ENCODE measurements around the gene CADPS. TPM values are rescaled to one million over a fixed set of nuclear protein-coding genes. Genes with fewer than 3 reads are reported as not detected.

CADPS gene
- total and polyA plus RNA-seq, 2 of the 4 experiments (the other 2 are of a cell fraction) = not detected

DNA sequence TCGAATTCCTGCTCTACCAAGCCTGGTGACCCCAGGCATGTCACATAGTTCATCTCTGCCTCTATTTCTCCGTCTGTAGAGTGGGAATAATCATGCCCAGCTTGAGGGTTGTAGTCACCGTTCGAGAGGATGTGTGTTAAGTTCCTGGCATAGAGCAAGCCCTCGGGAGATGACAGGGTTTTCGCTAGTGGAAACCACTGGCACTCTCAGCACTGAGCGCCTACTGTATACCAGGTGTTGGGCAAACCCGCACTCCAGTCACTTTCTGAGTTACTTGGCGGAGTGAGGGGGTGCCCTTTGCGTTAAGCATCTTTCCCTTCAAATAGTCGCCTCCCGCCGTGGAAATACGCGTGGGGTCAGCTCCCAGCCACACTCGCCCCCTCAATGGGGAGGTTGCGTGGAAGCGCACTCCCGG, 506.9 kb downstream of the CADPS start:
- intact Hi-C loops (cut with micrococcal nuclease) = no loop called here
- dilution Hi-C loops (cut with HindIII; ENCODE audit: low sequenced_read_pairs, unreplicated experiment) = no loop called here
- H2BK15ac ChIP-seq (ENCODE audit: low read depth, low read length) = no peak overlapping the region
- H3K9me1 ChIP-seq (ENCODE audit: insufficient read depth, low read length) = no peaks in the 10 kb centered on the region
- POLR2A ChIA-PET (ENCODE audit: unreplicated experiment) = no interaction called here
- H3K4me1 ChIP-seq (ENCODE audit: control insufficient read depth, insufficient read depth, low read length) = no peaks in the 10 kb centered on the region
- H2BK5ac ChIP-seq (ENCODE audit: low read depth, low read length, poor library complexity, severe bottlenecking) = no peak overlapping the region
- no TSS peak for BruUV-seq (replicated peaks)
- ATAC-seq (ENCODE audit: low read depth) (no peak), DNase-seq (no peak)
- no peak overlapping the region for H2AK9ac ChIP-seq (replicated peaks; ENCODE audit: low read depth, low read length, poor library complexity)
- H3K4ac ChIP-seq (ENCODE audit: low read depth, low read length) = no peak overlapping the region
- H4K8ac ChIP-seq (ENCODE audit: low read depth in 2 of 2, low read length in 2 of 2) = no peak overlapping the region
- H4K20me1 ChIP-seq (ENCODE audit: insufficient read depth, low read length) = no peaks in the 10 kb centered on the region; the same call in 1 of the 2 replicates
- H3K23ac ChIP-seq (ENCODE audit: low read depth, low read length) = no peak overlapping the region
- CTCF ChIA-PET = interaction anchor here (0.8 kb wide), 1 partner anchor 33 kb away, joined by 3 read pairs; no protein-coding TSS in a partner anchor
- H3K9me3 ChIP-seq (ENCODE audit: control insufficient read depth, insufficient read depth, low read length) = peaks cover 5% of the 10 kb centered on the region; the same call in 1 of the 2 replicates
- no peak overlapping the region for H3K27ac ChIP-seq (ENCODE audit: insufficient read depth, low read length)
- peak overlapping the region; percentile 41 for H2AFZ ChIP-seq (replicated peaks; ENCODE audit: low read length, poor library complexity)
- H2BK20ac ChIP-seq (ENCODE audit: low read depth, low read length) = no peak overlapping the region
- H3K79me1 ChIP-seq (ENCODE audit: low read depth in 1 of 2, low read length in 2 of 2) = no peaks in the 10 kb centered on the region
- no peak overlapping the region for H3K9ac ChIP-seq (ENCODE audit: low read depth, low read length)
- no peak overlapping the region for H2BK120ac ChIP-seq (ENCODE audit: low read depth, low read length)
- 0% methylated on average over 1 of the region's 19 CpGs; no CpG with 5 or more reads in 1 of the 2 experiments for WGBS, 2 experiments (ENCODE audit: extremely low coverage in 2 of 2, insufficient read length in 1 of 2)
- peaks cover 76% of the 10 kb centered on the region for H3K27me3 ChIP-seq (ENCODE audit: control insufficient read depth, insufficient read depth, low read length)
- no peak overlapping the region for H3K4me3 ChIP-seq (ENCODE audit: insufficient read depth, low read depth, low read length)
- H4K5ac ChIP-seq (ENCODE audit: low read depth, low read length) = no peak overlapping the region
- H4K91ac ChIP-seq (ENCODE audit: insufficient read depth, low read depth, low read length) = no peak overlapping the region
- in situ Hi-C loops (cut with MboI; ENCODE audit: low sequenced_read_pairs) = no loop called here
- H3K14ac ChIP-seq (replicated peaks; ENCODE audit: low read depth, low read length) = no peak overlapping the region
- H3K18ac ChIP-seq (ENCODE audit: low read depth, low read length) = no peak overlapping the region
- H3K56ac ChIP-seq (ENCODE audit: extremely low read depth, insufficient read depth, low read length) = no peak overlapping the region
- H3K4me2 ChIP-seq (ENCODE audit: low read depth, low read length) = no peak overlapping the region
- no peak overlapping the region for H2AK5ac ChIP-seq (ENCODE audit: low read depth, low read length)
- H3K36me3 ChIP-seq (ENCODE audit: control insufficient read depth, insufficient read depth, low read length) = no peaks in the 10 kb centered on the region
- TF ChIP-seq SMC3 (IDR thresholded peaks at IDR 0.05; ENCODE audit: low read depth, low read length) = no peak
- no peak for TF ChIP-seq MXI1 (IDR thresholded peaks at IDR 0.05; ENCODE audit: borderline replicate concordance, low read depth, low read length)
- TF ChIP-seq RCOR1 (IDR thresholded peaks at IDR 0.05; ENCODE audit: insufficient replicate concordance, low read length) = no peak
- no peak for TF ChIP-seq POLR2A (IDR thresholded peaks at IDR 0.05; ENCODE audit: low read depth, low read length)
- TF ChIP-seq FOS (IDR thresholded peaks at IDR 0.05; ENCODE audit: low read depth, low read length) = no peak
- no peak for TF ChIP-seq CEBPB (IDR thresholded peaks at IDR 0.05; ENCODE audit: low read depth, low read length)
- no peak for TF ChIP-seq RFX5 (IDR thresholded peaks at IDR 0.05; ENCODE audit: low read depth, low read length)
- TF ChIP-seq, protein P1, sequence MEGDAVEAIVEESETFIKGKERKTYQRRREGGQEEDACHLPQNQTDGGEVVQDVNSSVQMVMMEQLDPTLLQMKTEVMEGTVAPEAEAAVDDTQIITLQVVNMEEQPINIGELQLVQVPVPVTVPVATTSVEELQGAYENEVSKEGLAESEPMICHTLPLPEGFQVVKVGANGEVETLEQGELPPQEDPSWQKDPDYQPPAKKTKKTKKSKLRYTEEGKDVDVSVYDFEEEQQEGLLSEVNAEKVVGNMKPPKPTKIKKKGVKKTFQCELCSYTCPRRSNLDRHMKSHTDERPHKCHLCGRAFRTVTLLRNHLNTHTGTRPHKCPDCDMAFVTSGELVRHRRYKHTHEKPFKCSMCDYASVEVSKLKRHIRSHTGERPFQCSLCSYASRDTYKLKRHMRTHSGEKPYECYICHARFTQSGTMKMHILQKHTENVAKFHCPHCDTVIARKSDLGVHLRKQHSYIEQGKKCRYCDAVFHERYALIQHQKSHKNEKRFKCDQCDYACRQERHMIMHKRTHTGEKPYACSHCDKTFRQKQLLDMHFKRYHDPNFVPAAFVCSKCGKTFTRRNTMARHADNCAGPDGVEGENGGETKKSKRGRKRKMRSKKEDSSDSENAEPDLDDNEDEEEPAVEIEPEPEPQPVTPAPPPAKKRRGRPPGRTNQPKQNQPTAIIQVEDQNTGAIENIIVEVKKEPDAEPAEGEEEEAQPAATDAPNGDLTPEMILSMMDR (conservative IDR thresholded peaks at IDR 0.05; ENCODE audit: low read depth, low read length) = no peak
- TF ChIP-seq, protein P2, sequence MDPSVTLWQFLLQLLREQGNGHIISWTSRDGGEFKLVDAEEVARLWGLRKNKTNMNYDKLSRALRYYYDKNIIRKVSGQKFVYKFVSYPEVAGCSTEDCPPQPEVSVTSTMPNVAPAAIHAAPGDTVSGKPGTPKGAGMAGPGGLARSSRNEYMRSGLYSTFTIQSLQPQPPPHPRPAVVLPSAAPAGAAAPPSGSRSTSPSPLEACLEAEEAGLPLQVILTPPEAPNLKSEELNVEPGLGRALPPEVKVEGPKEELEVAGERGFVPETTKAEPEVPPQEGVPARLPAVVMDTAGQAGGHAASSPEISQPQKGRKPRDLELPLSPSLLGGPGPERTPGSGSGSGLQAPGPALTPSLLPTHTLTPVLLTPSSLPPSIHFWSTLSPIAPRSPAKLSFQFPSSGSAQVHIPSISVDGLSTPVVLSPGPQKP (IDR thresholded peaks at IDR 0.05; ENCODE audit: borderline replicate concordance, low read depth, low read length) = no peak
- TF ChIP-seq BHLHE40 (IDR thresholded peaks at IDR 0.05; ENCODE audit: low read depth, low read length) = no peak
- TF ChIP-seq MAZ (IDR thresholded peaks at IDR 0.05; ENCODE audit: borderline replicate concordance, low read depth, low read length) = no peak
- no peak for TF ChIP-seq RAD21 (IDR thresholded peaks at IDR 0.05; ENCODE audit: low read length)
- TF ChIP-seq NFE2L2 (IDR thresholded peaks at IDR 0.05; ENCODE audit: low read depth, low read length) = no peak
- TF ChIP-seq MAFK (IDR thresholded peaks at IDR 0.05; ENCODE audit: low read depth, low read length) = no peak
- TF ChIP-seq CHD1 (IDR thresholded peaks at IDR 0.05; ENCODE audit: low read depth, low read length) = no peak
- TF ChIP-seq USF2 (IDR thresholded peaks at IDR 0.05; ENCODE audit: low read depth, low read length) = no peak
